Stimulated activated CD8-positive, alpha-beta memory T cell treated with anti-CD3 and anti-CD28 coated beads, Interleukin-15, amount 100 ng/mL, for 24 hours (primary cell): ENCODE measurements around the gene OGDHL.
A peak's percentile ranks its signal among the peaks of the same experiment; 100 is the strongest.
"Not testable (repeated sequence)": the region's sequence is repeated elsewhere in the genome, so short reads cannot be mapped to it uniquely, and the experiment has no call there.

ENCODE experiments used
- DNase-seq: peaks from one replicate; pipeline ENCODE4 v3.0.0-alpha.2; 2020; ENCODE audit warnings: low read depth

Gene OGDHL

DNA sequence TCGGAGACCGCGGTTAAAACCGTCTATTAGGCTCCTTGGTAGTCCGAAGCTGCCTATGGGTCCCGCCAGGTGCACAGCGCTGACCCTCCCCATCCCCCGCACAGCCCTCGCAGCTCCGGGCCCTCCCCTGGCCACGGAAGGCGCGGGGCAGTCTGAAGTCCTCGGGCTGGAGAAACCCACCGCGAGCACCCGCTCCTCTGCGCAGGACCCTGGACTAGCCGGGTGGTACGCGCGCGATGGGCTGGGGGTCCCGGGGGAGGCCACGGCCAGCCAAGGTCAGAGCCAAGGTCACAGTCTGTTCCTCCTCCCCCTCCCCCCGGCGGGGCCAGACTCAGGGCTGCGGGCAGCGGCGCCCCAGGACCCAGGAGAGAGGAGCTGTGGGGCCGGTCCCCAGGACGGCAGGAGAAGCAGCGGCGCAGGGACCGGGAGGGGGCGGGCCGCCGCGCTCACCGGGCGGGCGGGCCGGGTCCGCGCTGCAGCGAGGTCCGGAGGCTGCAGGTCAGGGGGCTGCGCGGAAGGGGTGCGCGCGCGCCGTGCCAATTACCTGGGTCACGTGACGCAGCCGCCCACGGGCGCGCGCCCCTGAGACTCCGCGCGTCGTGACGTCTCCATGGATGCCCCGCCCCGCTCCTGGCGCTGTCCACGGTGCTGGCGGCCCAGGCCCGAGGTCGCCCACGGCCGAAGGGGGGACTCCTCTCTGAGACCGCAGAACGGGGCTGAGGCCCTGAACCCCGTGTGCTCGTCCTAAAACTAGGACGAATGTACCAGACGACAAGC is at the start of gene OGDHL:
Gene OGDHL, minus strand, starts transcription at position 535 of the 777 bp plus-strand sequence. CDS start 3,731 bp downstream, outside the sequence.
- DNase-seq: peak; percentile 35

DNA sequence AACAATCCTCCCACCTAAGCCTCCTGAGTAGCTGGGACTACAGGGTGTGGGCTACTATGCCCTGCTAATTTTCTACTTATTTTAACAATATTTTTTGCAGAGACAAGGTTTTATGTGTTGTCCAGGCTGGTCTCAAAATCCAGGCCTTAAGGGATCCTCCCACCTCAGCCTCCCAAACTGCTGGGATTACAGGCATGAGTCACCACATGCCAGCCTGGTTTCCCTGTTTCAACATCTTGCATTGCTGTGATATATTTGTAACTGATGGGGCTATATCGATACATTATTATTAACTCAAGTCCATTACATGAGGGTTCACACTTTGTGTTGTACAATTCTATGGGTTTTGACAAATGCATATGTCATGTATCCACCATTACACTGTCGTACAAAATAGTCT is 41.9 kb upstream of the OGDHL start:
- DNase-seq: no peak

DNA sequence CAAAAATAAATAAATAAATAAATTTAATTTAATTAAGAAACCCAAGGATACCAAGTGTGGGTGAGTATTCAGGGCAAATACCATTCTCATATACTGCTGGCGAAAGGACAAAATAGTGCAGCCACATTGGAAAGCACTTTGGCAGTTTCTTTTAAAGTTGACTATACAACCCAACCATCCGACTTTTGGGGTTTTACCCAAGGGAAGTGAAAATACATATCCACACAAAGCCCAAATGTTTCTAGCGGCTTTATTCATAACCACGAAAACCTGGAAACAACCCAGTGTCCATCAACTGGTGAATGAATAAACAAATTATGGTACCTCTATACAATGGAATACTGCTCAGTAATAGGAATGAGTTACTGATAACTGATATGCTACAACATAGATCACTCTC is 36.2 kb upstream of the OGDHL start:
- DNase-seq: no peak

DNA sequence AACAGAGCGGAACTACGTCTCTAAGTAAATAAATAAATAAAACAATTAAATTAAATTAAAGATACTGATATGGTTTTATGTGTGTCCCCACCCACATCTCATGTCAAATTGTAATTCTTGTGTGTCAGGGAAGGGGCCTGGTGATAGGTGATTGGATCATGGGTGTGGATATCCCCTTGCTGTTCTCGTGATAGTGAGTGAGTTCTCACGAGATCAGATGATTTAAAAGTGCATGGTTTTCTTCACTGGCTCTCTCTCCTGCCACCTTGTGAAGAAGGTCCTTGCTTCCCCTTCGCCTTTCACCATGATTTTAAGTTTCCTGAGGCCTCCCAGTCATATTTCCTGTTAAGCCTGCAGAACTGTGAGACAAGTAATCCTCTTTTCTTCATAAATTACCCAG is 29.0 kb upstream of the OGDHL start:
- DNase-seq: no peak

DNA sequence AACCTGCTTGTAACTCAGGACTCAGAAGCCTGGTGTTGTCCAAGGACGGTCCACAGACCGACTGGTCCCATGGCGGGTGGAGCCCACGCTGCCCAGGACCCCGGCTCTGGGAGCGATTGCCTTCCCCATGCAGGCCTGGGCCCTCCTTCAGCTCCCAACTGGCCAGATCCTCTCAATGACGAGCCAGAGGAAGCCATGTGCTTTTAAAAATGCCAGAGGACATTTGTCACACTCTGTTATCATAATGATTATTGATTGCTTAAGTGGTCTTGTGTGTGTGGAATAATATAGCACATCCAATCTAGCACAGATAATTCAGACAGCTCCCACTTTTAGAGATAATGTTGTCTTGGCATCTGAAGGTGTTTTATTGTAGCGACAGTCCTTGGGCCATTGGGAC is 22.6 kb upstream of the OGDHL start:
- DNase-seq: no peak

DNA sequence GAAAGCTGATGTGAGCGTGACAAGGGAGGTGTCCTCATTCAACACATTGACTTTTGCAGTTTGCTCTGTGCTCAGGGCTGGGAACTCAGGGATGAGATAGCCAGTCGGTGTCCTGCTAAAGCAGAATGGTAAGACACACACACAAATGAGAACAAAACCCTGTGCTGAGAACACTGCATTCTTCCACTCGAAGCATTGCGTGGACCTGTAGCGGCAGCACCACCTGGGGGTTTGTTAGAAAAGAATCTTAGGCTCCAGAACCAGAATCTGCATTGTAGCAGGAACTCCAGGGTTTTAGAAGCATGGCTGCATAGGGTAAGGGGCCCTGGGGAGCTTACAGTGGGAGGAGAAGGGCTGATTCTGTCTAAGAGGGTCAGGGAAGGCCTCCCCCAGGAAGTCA is 21.5 kb upstream of the OGDHL start:
- no peak for DNase-seq

DNA sequence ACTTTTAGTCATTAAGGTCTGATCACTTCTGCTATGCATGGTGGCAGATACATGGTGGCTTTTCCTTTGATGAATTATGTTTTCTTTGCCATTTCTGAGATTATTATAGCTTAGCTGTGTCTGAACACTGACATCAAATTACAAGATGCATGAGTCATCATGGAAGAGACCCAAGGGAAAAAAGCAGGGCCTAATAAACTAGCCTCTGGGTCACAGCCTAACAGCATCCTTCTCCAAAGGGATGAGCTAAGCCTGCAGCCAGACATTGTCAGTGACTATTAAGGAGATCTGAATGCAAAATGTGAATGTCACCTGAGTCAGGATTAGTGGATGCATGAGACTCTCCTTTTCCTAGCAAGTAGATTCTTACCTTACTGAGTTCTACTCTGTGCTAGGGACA is 19.1 kb upstream of the OGDHL start:
- DNase-seq: no peak

DNA sequence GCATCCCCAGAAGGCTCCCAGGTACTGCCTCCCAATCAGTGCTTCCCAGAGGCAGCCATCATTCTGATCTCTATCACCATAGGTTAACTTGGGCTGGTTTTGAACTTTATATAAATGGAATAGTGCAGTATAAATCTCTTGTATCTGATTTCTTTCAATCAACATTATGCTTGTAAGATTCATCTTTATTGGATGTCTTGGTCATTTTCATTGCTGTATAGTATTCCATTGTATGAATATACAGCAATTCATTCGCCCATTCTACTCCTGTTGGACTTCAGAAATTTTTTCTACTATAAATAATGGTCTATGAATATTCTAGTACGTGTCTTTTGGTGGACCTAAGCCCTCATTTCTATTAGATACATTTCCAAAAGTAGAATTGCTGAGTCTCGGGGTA is 16.1 kb upstream of the OGDHL start:
- DNase-seq: no peak

DNA sequence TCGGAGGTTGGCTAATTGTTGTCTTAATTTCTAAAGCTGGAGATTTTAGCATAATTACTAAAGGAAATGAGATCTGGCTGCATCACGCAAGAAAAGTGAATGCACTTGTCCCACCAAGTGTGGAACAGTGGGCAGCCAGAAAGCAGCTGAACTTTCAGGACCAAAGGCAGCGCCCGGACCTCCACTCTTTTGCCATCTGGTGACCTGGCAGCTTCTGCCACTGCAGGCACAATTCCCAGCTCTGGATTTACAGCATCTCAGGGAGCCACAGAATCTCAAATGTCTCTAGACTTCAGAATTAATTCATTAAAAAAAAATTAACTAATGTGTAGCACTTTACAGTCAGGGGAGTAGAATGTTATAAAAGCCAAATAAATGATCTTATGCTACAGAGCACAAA is 14.7 kb upstream of the OGDHL start:
- DNase-seq: no peak

DNA sequence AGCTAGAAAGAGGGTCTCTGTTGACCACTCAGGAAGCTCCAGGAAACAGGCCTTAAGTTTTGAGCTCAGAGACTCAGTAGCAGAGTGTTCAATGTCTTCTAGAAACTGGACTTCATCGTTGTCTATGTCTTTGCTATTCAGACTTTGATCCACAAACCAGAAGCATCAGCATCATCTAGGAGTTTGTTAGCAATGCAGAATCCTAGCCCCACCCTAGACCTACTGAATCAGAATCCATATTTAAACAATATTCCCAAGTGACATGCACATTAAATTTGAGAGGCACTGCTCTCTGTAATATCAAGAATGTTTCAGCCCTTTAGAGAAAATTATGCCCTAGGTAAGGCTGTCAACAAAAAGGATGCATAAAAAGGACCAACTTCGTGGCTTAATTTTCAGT is 12.9 kb upstream of the OGDHL start:
- DNase-seq: no peak

DNA sequence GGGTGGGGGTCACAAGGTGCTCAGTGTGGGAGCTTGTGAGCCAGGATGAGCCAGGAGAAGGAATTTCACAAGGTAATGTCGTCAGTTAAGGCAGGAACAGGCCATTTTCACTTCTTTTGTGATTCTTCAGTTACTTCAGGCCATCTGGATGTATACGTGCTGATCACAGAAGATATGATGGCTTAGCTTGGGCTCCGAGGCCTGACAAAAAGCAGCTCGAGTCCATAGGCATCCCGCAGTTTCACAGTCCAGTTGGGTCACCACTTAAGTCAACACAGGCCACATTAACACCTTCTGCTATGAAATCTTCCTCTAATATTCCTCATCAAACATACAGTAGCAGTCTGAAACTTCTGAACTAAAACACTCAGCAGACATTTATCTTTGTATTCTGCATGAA is 10.8 kb upstream of the OGDHL start:
- not testable (repeated sequence) for DNase-seq

DNA sequence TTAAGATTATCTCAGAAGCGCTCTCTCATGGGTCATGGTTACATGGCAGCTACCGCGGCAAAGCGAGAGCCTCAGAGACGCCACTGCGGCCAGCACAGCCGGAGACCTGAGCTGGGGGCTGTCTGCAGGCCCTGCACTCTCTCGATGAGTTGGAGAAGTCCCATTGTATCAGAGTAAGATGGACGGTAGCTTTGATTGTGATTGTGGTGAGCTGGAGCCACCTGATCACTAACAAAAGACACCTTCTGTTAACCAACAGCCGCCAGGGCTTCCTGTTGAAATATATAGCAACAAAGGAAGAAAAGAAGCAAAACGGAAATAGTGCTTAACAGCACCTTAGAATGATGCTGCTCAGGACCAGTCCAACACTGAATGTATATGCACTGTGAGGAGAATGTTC is 8.9 kb upstream of the OGDHL start:
- DNase-seq: not testable (repeated sequence)

DNA sequence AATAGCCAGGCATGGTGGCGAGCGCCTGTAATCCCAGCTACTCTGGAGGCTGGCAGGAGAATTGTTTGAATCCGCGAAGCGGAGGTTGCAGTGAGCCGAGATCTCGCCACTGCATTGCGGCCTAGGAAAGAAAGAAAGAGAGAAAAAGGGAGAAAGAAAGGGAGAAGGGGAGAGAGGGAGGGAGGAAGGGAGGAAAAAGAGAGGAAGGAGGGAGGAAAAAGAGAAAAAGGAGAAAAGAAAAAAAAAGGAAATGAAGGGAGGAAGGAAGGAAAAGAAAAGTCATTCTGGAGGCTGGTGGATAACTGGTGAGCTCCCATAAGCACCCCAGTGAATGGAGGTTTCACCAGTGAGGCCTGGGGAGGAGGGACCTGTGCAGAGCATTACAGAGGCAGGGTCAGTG is 7.6 kb upstream of the OGDHL start:
- DNase-seq: no peak

DNA sequence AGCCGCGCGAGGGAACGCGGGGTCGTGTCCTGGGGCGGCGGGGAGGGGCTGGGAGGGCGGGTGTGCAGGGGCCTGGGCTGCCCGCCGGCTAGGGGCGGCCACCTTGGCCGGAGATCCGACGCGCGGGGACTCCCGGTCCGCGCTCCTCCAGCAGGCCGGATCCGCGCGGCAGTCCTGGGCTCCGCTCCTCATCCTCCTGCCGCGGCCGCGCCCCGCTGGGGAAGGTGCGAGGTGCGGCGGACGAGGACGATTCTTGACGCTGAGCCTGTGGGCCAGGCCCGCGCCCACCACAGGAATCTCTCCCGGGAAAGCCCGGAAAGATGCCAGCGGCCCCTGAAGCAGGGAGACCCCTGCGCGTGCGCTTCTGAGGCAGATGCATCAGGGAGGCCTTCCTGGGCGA is 6.6 kb upstream of the OGDHL start:
- DNase-seq: no peak

DNA sequence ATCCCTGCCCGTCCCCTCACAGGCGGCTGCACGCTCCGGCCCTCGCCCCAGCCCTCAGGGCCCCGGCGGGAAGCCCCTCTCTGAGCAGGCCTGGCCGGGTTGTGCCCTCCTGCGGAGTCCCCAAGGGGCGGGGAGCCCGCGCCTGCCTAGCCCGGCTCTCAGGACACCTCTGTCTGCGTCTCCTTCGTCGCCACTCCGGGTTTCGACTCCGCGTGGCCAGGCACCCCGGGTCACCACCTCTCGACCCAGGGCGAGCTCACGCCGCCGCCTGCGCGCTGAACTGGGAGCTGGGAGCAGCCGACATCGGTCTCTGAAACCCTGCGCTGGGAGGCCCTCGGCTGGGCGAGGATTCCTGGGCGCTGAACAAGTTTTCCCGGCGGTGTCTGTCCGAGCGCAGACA is 6.2 kb upstream of the OGDHL start:
- DNase-seq: no peak

DNA sequence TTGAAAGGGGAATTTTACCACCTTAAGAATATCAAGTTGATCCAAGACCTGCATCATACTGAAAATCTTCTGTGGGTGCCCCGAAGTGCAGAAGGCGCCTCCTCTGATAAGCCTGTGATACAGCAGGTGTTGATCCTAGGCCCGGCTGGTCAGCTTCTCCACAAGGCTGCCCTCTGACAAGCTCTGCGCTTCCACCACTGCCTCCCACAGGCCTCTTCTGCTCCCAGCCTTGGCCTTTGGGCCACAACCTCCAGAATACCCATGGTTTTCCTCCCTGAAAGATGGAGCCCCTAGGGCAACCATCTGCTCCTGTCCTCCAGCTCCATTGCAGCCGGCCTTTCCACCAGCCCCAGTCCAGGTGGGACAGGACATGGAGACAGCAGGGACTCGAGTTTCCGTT is 5.6 kb upstream of the OGDHL start:
- DNase-seq: no peak

DNA sequence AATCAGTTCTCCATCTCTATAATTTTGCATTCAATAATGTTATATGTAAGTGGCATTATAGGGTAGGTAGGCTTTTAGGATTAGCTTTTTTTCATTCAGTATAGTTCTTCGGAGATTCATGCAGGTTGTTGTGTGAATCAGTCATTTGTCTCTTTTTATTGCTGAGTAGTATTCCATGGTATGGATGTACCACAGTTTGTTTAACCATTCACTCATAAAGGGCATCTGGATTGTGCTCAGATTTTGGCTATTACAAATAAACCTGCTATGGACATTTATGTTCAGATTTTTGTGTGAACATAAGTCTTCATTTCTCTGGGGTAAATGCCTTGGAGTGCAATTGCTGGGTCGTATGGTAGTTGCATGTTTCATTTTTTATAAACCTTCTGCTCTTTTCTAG is 4.4 kb upstream of the OGDHL start:
- DNase-seq: no peak

DNA sequence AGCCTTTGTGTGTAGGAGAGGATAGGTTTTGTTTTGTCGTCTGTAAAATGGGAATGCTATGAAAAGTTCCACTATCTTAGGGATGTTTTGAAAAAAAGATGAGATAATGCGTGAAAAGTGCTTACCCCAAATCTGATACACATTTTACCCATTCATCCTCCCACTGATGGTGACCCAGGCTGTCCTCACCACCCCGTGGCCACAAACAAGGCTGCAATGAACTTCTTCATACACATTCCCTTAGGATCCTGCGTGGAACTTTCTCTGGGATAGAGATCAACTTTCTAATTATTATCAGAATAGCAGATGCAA is 399 bp upstream of the OGDHL start:
- no peak for DNase-seq

DNA sequence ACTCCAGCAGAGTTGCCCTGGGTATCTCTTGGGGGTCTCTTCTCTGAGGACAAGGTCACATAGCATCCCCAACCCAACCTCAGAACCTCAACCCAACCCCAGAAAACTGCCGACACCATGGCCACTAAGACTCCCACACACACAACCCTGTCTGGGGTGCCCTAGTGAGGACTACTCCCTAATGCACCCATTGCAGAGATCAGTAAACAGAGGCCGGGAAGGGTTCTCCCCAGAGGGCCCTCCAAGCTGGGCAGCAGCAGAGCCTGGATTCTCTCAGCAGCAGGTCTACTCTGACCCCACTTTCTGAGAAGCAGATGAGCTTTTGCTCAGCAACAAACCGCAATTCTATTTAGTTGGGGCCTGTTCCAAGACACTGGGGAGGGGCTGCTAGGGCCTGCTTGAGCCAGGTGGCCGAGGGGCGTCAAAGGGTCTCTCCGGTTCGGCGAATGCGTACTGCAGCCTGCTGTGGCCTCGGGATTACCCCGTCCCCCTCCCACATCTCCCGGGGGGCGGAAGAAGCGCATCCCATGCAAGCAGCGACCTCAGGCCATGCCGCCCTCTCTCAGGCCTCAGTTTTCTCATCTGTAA is 828 bp downstream of the OGDHL start:
- no peak for DNase-seq

DNA sequence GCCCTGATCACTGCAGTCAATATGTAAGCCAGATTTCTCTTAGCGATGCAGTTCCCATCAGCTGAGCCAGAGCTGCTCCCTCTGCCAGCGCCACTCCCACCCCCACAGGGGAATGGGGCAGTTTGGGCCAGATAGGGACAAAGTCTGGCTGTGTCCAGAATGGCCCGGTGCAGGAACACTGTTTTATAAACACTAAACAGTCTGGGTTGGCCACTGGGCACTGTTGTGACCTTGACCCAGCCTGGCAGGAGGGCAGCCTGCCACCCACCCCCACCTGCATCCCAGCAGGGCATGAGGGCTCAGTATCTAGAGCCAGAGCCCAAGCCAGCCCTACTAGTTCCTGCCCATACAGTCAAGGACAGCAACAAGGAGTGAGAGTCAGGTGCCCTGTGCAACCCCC is 1.3 kb downstream of the OGDHL start:
- DNase-seq: no peak

DNA sequence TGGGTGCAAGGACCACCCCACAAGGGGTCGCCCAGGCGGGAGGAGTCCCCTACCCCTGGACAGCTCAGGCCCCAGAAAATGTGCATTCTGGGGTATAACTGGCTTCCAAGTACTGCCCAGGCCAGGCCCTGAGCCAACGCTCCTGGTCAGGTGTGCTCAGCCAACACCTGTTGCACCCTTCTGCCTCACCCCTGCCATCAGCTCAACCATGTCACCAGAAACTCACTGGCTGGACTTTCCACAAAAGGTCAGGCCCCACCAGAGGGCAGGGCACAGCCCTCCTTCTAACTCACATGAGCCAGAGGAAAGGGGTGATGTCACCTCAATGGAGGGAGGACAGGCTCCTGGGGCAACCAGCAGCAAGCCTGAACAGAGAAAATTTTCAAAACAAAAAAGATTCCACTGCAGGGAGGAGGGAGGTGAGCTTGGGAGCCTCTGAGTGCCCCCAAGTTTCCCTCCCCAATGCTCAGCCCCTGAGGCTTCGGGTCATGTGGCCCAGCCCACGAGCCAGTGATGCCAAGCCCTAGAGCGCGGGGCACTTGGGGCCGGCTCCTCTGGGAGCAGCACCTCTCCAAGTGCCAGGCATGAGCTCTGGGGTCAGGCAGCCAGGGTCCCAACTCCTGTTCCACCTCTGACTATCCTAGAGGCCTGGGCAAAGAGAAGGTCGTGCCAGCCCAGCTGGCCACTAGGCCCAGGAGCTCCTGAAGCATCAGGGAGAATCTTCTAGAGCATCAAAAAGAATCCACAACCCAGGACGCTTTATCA is 2.2 kb downstream of the OGDHL start:
- no peak for DNase-seq

DNA sequence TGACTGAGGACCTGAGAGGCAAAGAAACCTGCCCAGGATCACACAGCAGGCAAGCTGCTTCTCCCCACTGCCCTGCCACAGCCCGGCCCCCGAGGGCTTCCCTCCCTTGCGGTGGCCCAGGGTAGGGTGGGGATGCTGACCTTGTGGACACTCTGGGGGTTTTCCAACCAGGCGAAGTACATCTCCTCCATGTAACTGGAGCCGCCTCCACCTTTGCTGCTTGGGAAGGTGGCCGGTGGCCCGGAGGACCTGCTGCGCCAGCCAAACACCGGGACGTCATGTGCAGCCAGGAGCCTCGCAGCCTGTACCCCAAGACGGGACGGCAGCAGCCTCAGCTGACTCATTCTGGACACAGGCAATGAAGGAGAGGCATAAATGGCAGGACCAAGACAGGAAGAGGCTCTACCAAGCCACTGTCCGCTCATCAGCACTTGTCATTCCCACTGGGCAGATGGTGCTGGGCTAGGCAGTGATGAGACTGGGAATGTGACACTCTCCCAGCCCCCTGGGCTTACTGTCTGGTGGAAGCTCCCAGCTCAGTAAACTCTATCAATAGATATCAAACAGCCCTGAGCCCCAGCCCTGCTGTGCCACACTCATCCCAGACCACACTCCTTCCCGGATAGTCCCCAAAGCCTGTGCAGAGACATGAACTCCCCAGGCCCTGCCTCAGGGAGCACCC is 3.7 kb downstream of the OGDHL start:
- no peak for DNase-seq

DNA sequence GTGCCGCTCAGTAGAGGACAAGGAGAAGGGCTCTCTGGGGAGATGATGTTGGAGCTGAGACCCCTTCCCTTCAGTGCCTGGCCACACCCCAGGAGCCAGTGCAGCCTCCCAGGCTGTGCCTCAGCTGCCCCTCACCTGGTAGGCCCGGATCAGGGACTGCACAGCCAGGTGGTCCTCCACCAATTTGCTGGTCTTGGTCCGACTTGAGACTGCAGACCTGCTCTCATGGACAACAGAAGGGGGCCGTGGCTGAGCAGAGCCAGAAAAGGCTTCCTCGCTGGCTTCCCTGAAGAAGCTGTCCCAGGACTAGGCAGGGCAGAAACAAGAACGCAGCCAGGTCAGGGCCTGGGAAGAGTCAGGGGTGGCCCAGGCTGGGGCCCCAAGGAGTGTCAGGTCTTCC is 5.5 kb downstream of the OGDHL start:
- no peak for DNase-seq
